Mesendoderm (in vitro differentiated cells): ENCODE measurements around the gene BCLAF3. TPM values are rescaled to one million over a fixed set of nuclear protein-coding genes. Genes with fewer than 3 reads are reported as not detected.

Source experiments
- DNase-seq: peaks from one replicate; pipeline ENCODE4 v3.0.0; 2013
- H2AK5ac ChIP-seq: 2 replicates; pipeline ENCODE4 v1.6.1; 2013; ENCODE audit warnings: low read length, inconsistent platforms
- H2BK120ac ChIP-seq: 2 replicates; pipeline ENCODE4 v1.6.1; 2013; ENCODE audit warnings: low read depth, mild to moderate bottlenecking, low read length, moderate library complexity, mixed read lengths
- H2BK15ac ChIP-seq: replicated peaks from 2 replicates; pipeline ENCODE4 v1.6.1; 2013; ENCODE audit warnings: low read depth, mild to moderate bottlenecking, moderate library complexity
- H2BK5ac ChIP-seq: 2 replicates; pipeline ENCODE4 v1.6.1; 2013; ENCODE audit warnings: low read length, inconsistent platforms
- H3K18ac ChIP-seq: 2 replicates; pipeline ENCODE4 v1.6.1; 2013; ENCODE audit warnings: mild to moderate bottlenecking, low read length, mixed read lengths
- H3K23ac ChIP-seq: one replicate; pipeline ENCODE4 v1.6.1; 2013; ENCODE audit warnings: low read length
- H3K27ac ChIP-seq: 2 replicates; pipeline ENCODE4 v1.5.1; 2013; ENCODE audit warnings: low read depth, mild to moderate bottlenecking, inconsistent platforms, low read length, moderate library complexity
- H3K27me3 ChIP-seq: 2 replicates; pipeline ENCODE4 v1.6.1; 2013; ENCODE audit warnings: low read length, control low read depth, mild to moderate bottlenecking, inconsistent platforms; ENCODE audit not compliant: insufficient read depth, poor library complexity
- H3K36me3 ChIP-seq: 2 replicates; pipeline ENCODE4 v1.6.1; 2013; ENCODE audit warnings: low read length, inconsistent platforms; ENCODE audit not compliant: control insufficient read depth, insufficient read depth
- H3K4ac ChIP-seq: one replicate; pipeline ENCODE4 v1.6.1; 2013; ENCODE audit warnings: low read depth, mild to moderate bottlenecking, low read length, moderate library complexity
- H3K4me1 ChIP-seq: 2 replicates; pipeline ENCODE4 v1.6.1; 2013; ENCODE audit warnings: low read depth, low read length, inconsistent platforms; ENCODE audit not compliant: control insufficient read depth
- H3K4me2 ChIP-seq: 2 replicates; pipeline ENCODE4 v1.6.1; 2013; ENCODE audit warnings: low read length
- H3K4me3 ChIP-seq: 2 replicates; pipeline ENCODE4 v1.5.1; 2013; ENCODE audit warnings: mild to moderate bottlenecking, low read length
- H3K56ac ChIP-seq: one replicate; pipeline ENCODE4 v1.6.1; 2013; ENCODE audit warnings: low read length
- H3K79me1 ChIP-seq: 2 replicates; pipeline ENCODE4 v1.6.1; 2013; ENCODE audit warnings: low read length, inconsistent platforms
- H3K79me2 ChIP-seq: 2 replicates; pipeline ENCODE4 v1.6.1; 2013; ENCODE audit warnings: mild to moderate bottlenecking, low read length; ENCODE audit not compliant: control insufficient read depth, insufficient read depth
- H3K9ac ChIP-seq: 2 replicates; pipeline ENCODE4 v1.6.1; 2013; ENCODE audit warnings: low read length, inconsistent platforms
- H4K5ac ChIP-seq: one replicate; pipeline ENCODE4 v1.6.1; 2013; ENCODE audit warnings: low read length
- H4K8ac ChIP-seq: one replicate; pipeline ENCODE4 v1.6.1; 2013; ENCODE audit warnings: low read depth, mild to moderate bottlenecking, control low read depth, low read length, moderate library complexity
- WGBS: extraction: QIAGEN DNeasy Blood & Tissue Kit; methylation state at CpG from one replicate; pipeline ENCODE4 v1.1.7; 2013; ENCODE audit warnings: low lambda C conversion rate, missing lambda C conversion rate; ENCODE audit not compliant: insufficient coverage; ENCODE audit errors: extremely low coverage; 5-methylcytosine and 5-hydroxymethylcytosine counted together
- polyA plus RNA-seq, 2 experiments: library from polyadenylated mRNA; stranded (reverse); fragments of 200-250 nt; gene quantifications; one replicate each; pipeline ENCODE4 v1.2.3, GENCODE V29; 2013

The BCLAF3 gene
- 2.8 TPM for polyA plus RNA-seq (2013, experiment 1 of 2)
- polyA plus RNA-seq (2013, experiment 2 of 2): 2.9 TPM

DNA sequence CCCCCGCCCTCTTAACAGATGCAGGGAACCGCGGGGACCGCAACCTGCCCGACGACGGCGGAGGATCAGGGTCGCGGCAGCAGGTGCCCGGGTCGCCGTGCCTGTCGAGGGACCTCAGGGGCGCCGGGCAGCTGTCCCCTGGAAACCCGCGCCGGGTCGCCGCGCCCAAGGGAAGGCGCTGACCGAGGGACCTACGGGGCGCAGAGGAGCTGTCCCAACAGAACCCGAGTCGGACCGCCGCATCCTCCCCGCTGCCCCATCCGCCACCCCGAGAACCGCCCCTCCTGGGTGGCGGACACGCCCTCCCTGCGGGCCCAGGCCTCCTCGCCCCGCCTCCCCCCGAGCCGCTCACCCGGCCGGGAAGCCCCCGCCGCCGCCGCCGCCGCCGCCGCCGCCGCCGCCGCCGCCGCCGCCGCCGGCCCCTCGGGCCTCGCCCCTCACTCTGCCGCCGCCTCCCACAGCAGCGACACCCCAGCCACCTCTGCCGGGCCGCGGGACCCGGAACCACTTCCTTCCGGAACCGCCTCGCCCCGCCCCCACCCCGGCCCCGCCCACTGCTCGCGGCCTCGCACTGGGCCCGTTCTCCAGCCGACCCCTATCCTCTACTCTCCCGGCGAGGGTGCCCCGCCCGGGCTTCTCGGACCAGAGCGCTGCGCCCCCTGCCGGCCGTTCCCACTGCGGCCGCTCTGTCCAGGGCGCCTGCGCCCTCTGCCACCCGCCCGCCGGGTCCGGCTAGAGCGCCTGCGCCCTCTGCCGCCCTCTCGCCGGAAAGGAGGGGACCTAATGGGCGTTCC, at the start of gene BCLAF3:
BCLAF3 (minus strand) TSS at position 506 of the 794 bp plus-strand sequence. CDS start 20,797 bp downstream, outside the sequence.
- H3K27ac ChIP-seq: no peak within 1 kb of the TSS
- peak within 1 kb of the TSS; percentile 92 for H3K18ac ChIP-seq
- H3K9ac ChIP-seq: peak within 1 kb of the TSS; percentile 47
- WGBS: no CpG with 5 or more reads among the region's 103 CpGs
- H2BK5ac ChIP-seq: no peak within 1 kb of the TSS
- no peaks in the 10 kb centered on the region for H3K36me3 ChIP-seq
- no peak within 1 kb of the TSS for H3K23ac ChIP-seq
- H3K79me1 ChIP-seq: no peaks in the 10 kb centered on the region
- no peak within 1 kb of the TSS for H2AK5ac ChIP-seq
- no peak within 1 kb of the TSS for H4K8ac ChIP-seq
- H3K56ac ChIP-seq: peak within 1 kb of the TSS; percentile 49
- peak within 1 kb of the TSS; percentile 42 for H3K4me2 ChIP-seq
- no peak within 1 kb of the TSS for H2BK15ac ChIP-seq
- DNase-seq: peak; percentile 89
- peak within 1 kb of the TSS; percentile 36 for H3K4ac ChIP-seq
- no peaks in the 10 kb centered on the region for H3K27me3 ChIP-seq
- H4K5ac ChIP-seq: no peak within 1 kb of the TSS
- no peaks in the 10 kb centered on the region for H3K4me1 ChIP-seq
- H3K4me3 ChIP-seq: peak within 1 kb of the TSS; percentile 50
- H2BK120ac ChIP-seq: no peak within 1 kb of the TSS
- H3K79me2 ChIP-seq: no peaks in the 10 kb centered on the region

GRCh38 chrX:20038966-20039365, 48.1 kb upstream of the BCLAF3 start:
- H3K4ac ChIP-seq: no peak overlapping the region
- H3K9ac ChIP-seq: no peak overlapping the region
- DNase-seq: no peak
- H3K56ac ChIP-seq: no peak overlapping the region
- no peak overlapping the region for H4K8ac ChIP-seq
- WGBS: no CpG with 5 or more reads among the region's 3 CpGs
- H3K23ac ChIP-seq: no peak overlapping the region
- no peak overlapping the region for H3K4me2 ChIP-seq
- no peak overlapping the region for H2BK5ac ChIP-seq
- H3K36me3 ChIP-seq: no peaks in the 10 kb centered on the region
- no peak overlapping the region for H3K27ac ChIP-seq
- H3K18ac ChIP-seq: no peak overlapping the region
- H2BK15ac ChIP-seq: no peak overlapping the region
- no peak overlapping the region for H2AK5ac ChIP-seq
- H3K4me1 ChIP-seq: no peaks in the 10 kb centered on the region
- H3K27me3 ChIP-seq: no peaks in the 10 kb centered on the region
- no peaks in the 10 kb centered on the region for H3K79me1 ChIP-seq
- H3K79me2 ChIP-seq: no peaks in the 10 kb centered on the region
- H3K4me3 ChIP-seq: no peak overlapping the region
- no peak overlapping the region for H4K5ac ChIP-seq
- no peak overlapping the region for H2BK120ac ChIP-seq

DNA sequence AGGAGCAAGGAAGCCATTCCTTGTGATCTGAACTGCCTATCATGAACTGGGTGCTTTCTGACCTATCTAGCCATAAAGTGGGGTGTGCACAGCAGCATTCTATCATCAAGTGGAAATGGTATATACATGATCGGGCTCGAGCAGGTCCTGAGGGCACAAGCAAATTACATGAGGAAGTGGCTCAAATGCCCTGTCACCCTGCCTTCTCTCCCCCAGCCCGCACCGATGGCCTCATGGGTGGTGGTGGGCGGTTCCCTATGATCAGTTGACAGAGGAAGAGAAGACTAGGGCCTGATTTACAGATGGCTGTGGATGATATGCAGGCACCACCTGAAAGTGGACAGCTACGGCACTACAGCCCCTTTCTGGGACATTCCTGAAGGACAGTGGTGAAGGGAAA, 46.3 kb upstream of the BCLAF3 start:
- H3K23ac ChIP-seq: no peak overlapping the region
- H3K36me3 ChIP-seq: no peaks in the 10 kb centered on the region
- no peak overlapping the region for H4K8ac ChIP-seq
- no peak overlapping the region for H3K4ac ChIP-seq
- no peak for DNase-seq
- H2BK120ac ChIP-seq: no peak overlapping the region
- H3K27me3 ChIP-seq: no peaks in the 10 kb centered on the region
- H3K56ac ChIP-seq: no peak overlapping the region
- no peak overlapping the region for H2BK15ac ChIP-seq
- H3K27ac ChIP-seq: no peak overlapping the region
- H3K4me2 ChIP-seq: no peak overlapping the region
- H3K4me3 ChIP-seq: no peak overlapping the region
- no peak overlapping the region for H2AK5ac ChIP-seq
- no peak overlapping the region for H4K5ac ChIP-seq
- H2BK5ac ChIP-seq: no peak overlapping the region
- H3K79me2 ChIP-seq: no peaks in the 10 kb centered on the region
- WGBS: no CpG with 5 or more reads among the region's 6 CpGs
- no peak overlapping the region for H3K9ac ChIP-seq
- H3K18ac ChIP-seq: no peak overlapping the region
- no peaks in the 10 kb centered on the region for H3K79me1 ChIP-seq
- H3K4me1 ChIP-seq: no peaks in the 10 kb centered on the region

- Histone ChIP-seq H2BK120ac (no peak overlapping the region), H4K5ac (no peak overlapping the region), H3K27me3 (no peaks in the 10 kb centered on the region), H3K79me1 (no peaks in the 10 kb centered on the region), H3K79me2 (no peaks in the 10 kb centered on the region), H3K4me2 (no peak overlapping the region), H3K18ac (no peak overlapping the region), H3K56ac (no peak overlapping the region), H3K9ac (no peak overlapping the region), H2BK5ac (no peak overlapping the region), H3K23ac (no peak overlapping the region), H3K4me1 (no peaks in the 10 kb centered on the region), H3K36me3 (no peaks in the 10 kb centered on the region), H3K4ac (no peak overlapping the region), H3K4me3 (no peak overlapping the region), H2BK15ac (no peak overlapping the region), H3K27ac (no peak overlapping the region), H2AK5ac (no peak overlapping the region), H4K8ac (no peak overlapping the region)
- no CpG with 5 or more reads among the region's 2 CpGs for WGBS
- DNase-seq: no peak
Measured at GRCh38 chrX:20032201-20032600, 41.3 kb upstream of the BCLAF3 start.

DNA sequence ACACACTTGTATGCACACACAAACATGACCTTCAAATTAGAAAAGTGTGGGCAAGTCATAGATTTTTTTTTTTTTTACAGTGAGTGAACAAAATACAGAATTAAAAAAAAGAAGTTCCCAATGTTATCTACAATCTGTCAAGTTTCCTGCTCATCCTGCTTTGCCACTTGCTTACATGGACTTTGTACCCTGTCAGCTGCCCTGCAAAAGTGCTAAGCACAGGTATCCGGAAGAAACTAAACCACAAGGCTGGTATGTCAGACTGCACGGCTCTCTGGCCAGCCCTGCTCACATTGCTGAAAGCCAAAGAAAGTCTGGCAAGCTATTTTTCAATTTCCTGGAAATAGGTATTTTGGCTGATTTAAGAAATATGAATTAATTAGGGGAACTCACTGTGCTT, 38.9 kb upstream of the BCLAF3 start:
- no peaks in the 10 kb centered on the region for H3K79me2 ChIP-seq
- no peak overlapping the region for H3K9ac ChIP-seq
- no peaks in the 10 kb centered on the region for H3K79me1 ChIP-seq
- no peak overlapping the region for H3K4me3 ChIP-seq
- no peak overlapping the region for H4K8ac ChIP-seq
- H3K4ac ChIP-seq: no peak overlapping the region
- H2BK120ac ChIP-seq: no peak overlapping the region
- H3K18ac ChIP-seq: no peak overlapping the region
- H3K56ac ChIP-seq: no peak overlapping the region
- H2AK5ac ChIP-seq: no peak overlapping the region
- H3K4me2 ChIP-seq: no peak overlapping the region
- H3K27me3 ChIP-seq: no peaks in the 10 kb centered on the region
- no peak overlapping the region for H2BK15ac ChIP-seq
- H3K27ac ChIP-seq: no peak overlapping the region
- H3K36me3 ChIP-seq: no peaks in the 10 kb centered on the region
- no peaks in the 10 kb centered on the region for H3K4me1 ChIP-seq
- H2BK5ac ChIP-seq: no peak overlapping the region
- no peak overlapping the region for H3K23ac ChIP-seq
- WGBS: no CpG with 5 or more reads among the region's 2 CpGs
- H4K5ac ChIP-seq: no peak overlapping the region
- DNase-seq: no peak

- Histone ChIP-seq H3K79me1 (no peaks in the 10 kb centered on the region), H3K27ac (no peak overlapping the region), H3K56ac (no peak overlapping the region), H2BK120ac (no peak overlapping the region), H3K79me2 (no peaks in the 10 kb centered on the region), H3K23ac (no peak overlapping the region), H4K8ac (no peak overlapping the region), H3K4ac (no peak overlapping the region), H4K5ac (no peak overlapping the region), H3K27me3 (no peaks in the 10 kb centered on the region), H3K4me3 (no peak overlapping the region), H3K4me2 (no peak overlapping the region), H3K36me3 (no peaks in the 10 kb centered on the region), H2BK5ac (no peak overlapping the region), H2AK5ac (no peak overlapping the region), H3K18ac (no peak overlapping the region), H3K9ac (no peak overlapping the region), H2BK15ac (no peak overlapping the region), H3K4me1 (no peaks in the 10 kb centered on the region)
- WGBS: no CpG with 5 or more reads among the region's 8 CpGs
- DNase-seq: peak; percentile 2
Measured at GRCh38 chrX:20028588-20028987, 37.7 kb upstream of the BCLAF3 start.
